ENCODE results near the gene AOPEP.
"Not testable (repeated sequence)": the region's sequence is repeated elsewhere in the genome, so short reads cannot be mapped to it uniquely, and the experiment has no call there.

AOPEP gene

DNA sequence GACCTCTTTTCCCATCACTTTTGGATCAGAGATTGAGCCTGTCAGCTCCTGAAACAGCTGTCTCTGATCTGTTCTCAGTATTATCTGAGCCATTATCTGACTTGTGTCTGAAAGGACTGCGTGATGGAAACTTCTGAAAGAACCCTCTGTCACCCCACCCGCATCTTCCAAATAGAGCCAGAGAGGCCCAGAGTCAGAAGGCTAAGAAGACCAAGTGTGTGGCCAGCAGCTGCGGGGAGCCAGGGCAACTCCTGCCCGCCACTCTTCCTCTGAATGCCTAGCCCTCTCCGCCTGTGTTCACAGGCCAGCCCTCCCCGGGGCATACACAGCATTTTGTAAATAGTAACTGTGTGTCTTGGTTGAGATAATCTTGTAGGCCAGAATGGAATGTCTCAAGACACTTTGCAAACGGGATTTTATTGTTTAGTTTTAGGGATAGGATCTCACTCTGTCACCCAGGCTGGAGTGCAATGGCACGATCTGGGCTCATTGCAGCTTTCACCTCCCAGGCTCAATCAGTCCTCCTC, 92.7 kb downstream of the AOPEP start:
- no peak for DNase-seq

DNA sequence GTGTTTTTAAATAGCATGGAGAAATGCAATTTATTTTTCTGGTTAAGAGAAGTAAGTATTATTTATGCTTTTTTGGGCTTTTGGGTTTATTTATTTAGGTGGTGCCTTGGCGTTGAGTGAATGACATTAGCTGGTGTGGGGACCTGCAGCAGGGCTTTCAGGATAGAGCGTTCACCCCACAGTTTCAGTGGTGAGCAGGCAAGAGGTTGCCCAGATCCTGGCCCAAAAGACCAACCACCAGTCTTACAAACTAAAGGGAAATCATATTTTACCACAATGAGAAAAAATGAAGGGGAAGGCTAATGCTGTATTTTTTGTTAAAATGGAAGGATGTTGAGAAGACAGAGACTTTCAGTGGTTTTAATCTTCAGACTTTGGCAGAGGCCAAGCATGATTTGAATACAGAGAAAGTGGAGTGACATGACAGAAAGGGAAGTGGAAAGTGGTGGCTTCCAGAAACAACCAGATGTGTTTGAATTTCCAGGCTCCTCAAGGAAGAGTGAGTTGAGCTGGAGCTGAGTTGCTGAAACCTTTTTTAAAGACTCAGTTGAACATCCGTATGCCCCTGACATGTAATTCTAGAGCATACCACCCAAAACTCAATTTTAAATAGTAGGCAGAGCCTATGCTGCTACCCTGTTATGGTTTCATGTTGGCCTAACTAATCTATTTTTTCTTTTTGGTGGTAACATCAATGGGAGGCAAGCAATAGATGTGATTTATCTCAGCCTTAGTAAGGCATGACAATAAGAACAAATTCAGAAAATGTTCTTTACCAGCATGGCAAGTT, 94.8 kb downstream of the AOPEP start:
- no peak for DNase-seq

DNA sequence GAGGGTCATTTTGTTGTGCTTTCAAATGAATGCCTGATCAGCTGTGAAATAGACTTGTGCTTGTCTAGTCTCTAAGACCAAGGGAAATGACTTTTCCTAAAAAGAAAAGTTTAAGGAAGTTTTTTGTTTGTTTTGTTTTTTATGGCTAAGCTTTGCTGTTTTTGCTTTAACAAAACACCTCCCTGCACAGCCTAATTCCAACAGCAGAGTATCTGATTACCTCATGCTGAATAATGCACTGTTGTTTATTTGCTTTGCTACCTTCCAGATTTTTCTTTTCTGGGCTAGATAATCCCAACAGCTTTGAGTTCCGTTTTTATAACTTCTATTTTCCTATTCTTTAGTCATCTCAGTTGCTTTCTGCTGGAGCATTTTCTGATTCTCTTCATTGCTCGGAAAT, 95.8 kb downstream of the AOPEP start:
- no peak for DNase-seq

DNA sequence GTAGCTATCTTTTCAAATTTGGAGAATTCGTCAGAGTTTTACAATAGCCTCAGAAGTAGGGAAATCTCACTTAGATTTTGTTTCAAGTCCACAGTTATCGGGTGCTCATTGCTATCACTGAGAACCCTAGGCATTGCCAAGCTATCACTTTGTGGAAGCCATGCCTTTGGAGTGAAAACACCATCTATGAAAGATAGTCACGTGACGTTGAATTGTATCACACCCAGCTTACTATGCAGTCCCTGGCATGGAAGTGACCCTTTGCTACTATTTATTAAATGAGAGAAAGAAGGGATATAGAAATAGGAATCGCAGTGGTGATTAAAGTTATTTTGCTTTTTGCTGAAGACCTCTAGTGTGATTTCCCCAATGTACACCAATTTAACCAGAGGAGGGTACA, 97.2 kb downstream of the AOPEP start:
- no peak for DNase-seq

DNA sequence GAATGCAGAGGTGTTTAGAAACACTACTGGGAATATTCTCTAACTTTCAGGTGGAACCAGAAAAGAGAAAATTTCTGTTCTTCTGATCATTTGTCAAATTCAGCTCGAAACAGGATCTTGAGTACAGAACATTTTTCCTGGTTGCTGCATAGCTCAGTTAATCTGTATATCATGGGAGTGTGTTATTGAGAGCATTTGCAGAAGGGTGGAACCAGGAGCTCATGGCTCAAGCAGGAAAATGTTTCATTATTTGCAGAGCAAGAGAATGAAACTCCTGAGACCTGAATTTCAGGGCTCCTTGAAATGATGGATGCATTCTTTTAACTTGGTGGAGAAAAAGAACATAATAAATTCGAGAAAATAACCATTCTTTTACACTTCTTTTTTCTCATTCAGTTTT, 97.9 kb downstream of the AOPEP start:
- DNase-seq: no peak

DNA sequence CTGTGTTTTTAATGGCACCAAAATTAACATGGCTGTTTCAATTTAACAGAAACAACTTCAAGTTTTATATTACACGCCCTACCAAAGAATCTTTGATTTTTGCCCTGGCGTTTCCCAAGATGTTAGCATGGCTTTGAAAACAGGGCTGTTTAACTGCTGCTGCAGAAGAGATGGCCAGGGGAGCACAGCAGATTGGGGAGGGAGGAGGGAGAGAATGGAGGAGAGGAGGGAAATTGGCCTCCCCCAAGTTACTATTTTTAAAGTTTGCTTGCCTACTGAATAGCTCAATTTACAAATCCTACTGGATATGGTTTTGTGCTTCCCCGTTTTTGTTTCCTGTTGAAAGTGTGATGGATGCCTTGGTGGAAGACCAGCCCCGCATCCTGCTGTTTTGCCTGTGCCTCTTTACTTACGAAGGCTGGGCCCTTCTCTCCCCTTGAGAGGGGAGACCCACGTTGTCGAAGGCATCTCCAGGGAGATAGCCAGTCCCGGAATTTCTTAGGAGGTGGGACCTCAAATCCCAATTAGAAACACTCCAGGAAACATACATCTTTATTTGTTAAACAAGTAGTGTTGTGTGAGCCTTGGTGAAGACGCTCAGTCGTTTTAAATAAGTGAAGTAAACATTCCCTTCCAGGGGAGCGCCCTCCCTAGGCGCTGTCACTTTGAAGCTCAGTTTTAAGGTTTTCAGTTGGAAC, 98.6 kb downstream of the AOPEP start:
- DNase-seq: no peak

DNA sequence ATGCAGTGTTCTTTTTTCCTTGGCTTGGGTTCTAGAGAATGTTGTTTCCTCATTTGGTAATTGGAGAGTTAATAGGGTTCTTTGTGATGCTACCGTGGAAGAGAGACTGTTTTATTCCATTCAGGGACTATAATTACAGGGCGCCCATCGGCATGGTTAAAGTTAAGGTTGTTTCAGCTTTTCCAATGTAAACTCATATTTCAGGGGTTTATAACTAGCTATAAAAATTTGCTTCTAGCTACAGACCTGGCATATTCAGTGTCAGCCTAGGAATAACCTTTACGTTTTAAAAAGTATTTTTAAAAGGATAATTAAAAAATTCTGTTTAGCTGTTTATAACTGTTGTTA, 99.1 kb downstream of the AOPEP start:
- DNase-seq: no peak

DNA sequence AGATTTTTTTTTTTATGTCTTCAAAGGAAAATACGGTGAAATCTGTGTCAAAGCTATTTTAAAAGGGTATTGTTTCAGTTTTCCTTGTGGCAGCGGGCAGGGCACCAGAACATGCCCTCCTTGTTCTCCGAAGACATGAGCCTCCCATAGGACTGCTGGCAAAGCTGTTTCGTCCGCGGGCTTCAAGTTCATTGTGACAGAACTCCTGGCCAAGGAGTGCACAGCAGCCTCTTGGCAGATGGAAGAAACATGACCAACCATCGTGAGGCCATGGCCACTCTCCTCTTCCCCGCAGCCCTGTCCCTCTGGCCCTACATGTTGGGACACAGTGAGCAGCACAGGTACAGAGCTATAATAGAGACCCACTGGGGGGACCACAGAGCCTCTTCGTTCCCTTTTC, 99.5 kb downstream of the AOPEP start:
- no peak for DNase-seq

DNA sequence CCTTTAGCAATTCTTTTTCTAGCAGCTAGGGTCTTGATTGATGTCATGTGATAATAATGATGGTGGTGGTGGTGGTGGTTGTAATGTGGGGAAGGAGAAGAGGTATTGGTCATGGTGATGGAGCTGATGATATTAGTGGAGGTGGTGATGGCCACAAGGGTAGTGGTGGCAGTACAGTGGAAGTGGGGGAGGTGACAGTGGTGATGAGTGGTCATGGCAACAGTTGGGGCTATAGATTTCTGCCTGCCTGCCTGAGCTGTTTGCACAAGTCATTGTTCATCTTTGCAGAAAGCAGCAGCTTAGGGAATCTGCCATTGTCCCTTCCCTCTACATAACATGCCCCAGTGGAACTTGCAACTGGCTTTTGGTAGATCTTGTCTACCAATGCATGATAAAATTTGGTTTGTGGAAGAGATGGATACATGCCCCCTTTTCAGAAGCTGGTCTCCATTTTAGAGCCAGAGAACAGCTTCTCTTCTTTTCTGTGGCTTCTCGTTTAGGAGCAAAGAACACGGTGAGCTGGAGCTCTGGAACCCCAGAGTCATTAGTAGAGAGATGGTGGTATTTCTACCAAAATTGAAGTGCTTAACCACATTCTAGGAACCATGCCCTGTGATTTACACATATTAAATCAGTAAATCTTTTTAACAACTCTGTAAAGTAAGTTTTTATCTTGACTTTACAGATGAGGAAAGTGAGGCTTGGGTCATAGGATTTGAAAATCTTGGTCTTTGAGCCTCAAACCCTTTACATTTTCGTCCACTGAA, 100.3 kb downstream of the AOPEP start:
- peak; percentile 6 for DNase-seq

DNA sequence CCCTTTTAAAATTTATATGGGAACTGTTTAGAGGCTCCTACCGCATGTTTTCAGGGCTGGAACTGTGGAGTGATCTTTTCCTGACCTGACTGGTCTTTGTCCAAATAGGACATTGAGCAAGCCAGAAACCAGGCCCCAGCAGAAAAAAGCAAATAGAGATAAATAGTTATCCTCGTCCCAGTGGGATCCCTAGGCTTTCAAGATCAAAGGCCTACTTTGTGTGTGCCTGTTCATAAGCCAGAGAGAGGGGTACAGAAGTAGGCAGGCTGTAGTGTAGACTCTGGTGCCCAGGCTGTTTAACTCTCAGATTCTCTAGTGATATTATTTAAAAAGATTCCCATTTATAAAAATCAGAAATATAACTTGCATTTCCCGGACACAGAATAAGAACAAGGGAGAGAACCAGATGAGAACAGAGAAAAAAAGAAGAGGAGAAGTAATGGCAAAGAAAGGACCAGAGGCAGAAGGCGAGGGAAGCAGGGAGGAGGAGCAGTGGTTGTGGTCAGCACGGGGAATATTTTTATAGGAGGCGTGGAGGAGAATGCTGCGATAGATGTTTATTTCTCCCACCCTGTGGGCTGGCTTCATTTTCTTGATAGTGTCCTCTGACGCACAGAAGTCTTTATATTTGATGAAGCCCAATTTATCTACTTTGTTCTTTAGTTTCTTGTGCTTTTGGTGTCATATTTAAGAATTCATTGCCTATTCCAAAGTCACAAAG, 101.2 kb downstream of the AOPEP start:
- no peak for DNase-seq

DNA sequence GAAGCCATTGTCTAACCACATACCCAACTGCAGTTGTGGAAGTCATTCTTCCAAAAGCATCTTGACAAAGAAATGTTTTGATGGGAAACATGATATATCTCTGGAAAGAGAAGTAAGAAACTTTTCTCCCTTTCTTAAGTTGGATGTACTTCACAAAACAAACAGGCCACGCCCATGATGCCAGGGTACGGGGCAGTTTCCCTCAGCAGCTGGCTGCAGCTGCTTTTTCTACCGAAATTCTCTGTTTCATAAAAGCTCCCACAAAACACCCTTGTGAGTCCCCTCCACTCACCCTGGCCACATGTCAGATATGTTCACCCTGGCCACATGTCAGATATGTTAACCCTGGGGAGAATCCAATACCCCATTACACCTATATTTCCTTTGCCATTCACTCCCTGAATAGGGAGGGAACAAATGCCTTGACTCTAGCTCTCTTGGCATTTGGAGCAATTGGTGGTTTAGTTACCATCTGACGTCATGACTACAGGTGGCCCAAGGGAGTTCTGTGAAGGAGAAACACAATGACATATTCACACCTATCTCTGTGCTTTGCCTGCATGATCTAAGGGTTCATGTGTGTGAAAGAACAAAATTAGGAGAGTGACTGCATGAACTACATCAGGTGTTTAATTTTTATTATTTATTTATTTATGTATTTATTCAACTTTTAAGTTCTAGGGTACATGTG, 103.0 kb downstream of the AOPEP start:
- DNase-seq: no peak

DNA sequence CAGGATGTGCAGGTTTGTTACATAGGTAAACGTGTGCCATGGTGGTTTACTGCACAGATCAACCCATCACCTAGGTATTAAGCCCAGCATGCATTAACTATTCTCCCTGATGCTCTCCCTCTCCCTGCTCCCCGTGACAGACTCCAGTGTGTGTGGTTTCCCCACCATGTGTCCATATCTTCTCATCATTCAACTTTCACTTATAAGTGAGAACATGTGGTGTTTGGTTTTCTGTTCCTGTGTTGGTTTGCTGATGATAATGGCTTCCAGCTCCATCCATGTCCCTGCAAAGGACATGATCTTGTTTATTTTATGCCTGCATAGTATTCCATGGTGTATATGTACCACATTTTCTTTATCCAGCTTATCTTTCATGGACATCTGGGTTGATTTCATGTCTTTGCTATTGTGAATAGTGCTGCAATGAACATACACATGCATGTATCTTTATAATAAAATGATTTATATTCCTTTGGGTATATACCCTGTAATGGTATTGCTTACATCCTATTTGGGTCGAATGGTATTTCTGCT, 103.6 kb downstream of the AOPEP start:
- DNase-seq: not testable (repeated sequence)

DNA sequence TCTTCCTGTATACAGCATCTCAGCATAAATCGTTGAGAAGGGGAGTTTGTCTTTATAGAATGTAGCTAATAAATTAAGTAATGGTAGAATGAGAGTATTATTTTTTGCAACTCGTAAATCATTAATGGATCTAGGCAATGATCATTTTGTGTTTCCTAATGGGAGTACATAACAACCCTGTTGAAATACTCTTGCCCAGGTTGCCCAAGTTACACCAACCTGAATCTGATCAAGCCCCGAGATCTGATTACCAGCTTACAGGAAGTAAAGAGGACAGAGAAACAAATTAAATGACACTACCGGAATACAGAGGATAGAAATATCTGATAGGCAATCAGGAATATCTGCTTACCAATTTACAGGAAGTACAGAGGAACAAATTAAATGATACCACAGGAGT, 107.3 kb downstream of the AOPEP start:
- no peak for DNase-seq

DNA sequence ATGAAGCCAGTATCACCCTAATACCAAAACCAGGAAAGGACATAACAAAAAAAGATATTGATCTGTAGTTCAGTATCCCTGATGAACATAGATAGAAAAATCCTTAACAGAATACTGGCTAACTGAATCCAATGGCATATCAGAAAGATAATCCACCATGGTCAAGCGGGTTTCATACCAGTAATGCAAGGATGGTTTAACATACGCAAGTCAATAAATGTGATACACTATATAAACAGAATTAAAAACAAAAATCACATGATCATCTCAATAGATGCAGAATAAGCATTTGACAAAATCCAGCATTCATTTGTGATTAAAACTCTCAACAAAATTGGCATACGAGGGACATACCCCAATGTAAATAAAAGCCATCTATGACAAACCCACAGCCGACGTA, 110.9 kb downstream of the AOPEP start:
- no peak for DNase-seq

DNA sequence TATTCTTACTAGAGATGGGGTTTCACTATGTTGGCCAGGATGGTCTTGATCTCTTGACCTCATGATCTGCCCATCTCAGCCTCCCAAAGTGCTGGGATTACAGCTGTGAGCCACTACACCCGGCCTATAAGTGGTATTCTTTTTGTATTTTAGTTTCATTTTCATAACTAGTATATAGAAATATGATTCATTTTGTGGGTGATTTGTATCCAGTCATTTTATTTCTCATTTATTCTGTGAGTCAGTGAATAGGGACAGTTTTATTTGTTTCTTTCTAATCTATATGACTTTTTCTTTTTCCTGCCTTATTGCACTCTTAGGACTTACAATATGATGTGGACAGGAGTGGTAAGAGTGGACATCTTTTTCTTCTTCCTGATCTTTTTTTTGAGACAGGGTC, 112.9 kb downstream of the AOPEP start:
- no peak for DNase-seq

DNA sequence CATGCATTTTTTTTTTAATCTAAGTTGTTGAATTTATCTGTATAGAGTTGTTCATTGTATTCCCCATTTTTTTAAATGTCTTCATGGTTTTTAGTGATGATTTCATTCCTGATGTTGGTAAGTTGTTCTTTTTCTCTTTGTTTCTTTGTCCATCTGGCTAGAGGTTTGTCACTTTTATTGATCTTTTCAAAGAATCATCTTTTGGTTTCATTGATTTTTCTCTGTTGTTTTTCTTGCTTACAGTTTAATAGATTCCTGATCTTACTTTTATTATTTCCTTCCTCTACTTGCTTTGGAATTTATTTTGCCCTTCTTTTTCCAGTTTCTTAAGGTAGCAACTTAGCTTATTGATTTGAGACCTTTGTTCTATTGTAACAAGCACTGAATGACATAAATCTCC, 114.2 kb downstream of the AOPEP start:
- DNase-seq: no peak

DNA sequence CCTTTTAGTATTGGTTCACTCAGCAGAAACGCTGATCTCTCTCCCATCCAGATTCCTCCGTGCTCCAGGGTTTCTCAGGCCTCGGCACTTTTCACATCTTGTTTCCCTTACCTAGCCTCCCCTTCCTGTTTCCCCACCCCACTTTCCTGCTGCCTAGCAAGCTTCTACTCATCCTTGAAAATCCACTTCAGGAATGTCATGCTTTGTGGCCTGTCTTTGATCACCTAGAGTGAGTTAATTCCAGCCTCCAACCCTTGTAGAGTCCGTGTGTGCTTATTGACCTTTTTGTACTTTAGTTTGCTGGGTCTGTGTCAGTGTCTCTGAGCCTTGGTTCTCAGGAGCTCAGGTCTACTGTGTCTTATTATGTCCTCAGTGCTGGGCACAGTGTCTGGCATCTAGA, 116.6 kb downstream of the AOPEP start:
- DNase-seq: no peak

DNA sequence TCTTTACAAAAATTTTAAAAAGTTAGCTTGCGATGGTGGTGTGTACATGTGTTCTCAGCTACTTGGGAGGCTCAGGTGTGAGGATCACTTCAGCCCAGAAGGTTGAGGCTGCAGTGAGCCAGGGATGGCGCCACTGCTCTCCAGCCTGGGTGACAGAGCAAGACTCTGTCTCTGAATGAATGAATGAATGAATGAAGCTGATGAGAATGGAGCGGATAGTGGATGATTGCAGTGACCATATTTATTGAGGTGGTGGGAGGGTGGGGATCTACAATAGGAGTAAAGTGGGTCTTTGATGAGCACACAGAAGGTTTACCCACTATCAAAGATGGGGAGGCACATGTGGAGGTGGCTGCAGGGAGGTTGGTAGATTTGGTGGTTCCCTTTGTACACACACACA, 120.2 kb downstream of the AOPEP start:
- DNase-seq: no peak

DNA sequence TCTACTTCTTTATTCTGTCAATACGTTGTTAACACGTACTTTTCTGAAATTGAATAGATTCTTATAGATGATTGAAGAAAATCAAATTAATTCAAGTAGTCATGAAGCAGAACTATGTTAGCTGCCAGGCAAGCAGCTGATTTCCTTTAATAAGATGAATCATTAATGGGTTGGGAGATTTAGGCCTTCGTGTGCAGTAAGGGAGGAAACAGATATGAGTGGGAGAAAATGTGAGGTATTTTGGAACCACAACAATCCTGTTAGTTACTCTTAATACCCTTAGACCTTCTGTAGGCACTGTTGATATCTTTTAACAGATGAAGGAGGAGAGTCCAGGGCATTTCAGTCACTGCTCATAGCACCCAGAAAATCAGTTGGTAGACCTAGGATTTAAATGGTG, 121.0 kb downstream of the AOPEP start:
- no peak for DNase-seq

DNA sequence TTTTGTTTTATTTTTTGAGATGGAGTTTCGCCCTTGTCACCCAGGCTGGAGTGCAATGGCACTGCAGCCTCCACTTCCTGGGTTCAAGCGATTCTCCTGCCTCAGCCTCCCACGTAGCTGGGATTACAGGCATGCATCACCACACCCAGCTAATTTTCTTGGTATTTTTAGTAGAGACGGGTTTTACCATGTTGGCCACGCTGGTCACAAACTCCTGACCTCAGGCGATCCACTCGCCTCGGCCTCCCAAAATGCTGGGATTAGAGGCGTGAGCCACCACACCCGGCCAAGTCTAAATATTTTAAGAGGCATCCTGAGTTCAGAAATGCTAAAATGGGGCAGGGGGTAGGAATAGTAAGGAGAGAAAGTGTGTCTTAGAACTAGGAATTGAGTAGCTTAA, 122.3 kb downstream of the AOPEP start:
- DNase-seq: not testable (repeated sequence)

DNA sequence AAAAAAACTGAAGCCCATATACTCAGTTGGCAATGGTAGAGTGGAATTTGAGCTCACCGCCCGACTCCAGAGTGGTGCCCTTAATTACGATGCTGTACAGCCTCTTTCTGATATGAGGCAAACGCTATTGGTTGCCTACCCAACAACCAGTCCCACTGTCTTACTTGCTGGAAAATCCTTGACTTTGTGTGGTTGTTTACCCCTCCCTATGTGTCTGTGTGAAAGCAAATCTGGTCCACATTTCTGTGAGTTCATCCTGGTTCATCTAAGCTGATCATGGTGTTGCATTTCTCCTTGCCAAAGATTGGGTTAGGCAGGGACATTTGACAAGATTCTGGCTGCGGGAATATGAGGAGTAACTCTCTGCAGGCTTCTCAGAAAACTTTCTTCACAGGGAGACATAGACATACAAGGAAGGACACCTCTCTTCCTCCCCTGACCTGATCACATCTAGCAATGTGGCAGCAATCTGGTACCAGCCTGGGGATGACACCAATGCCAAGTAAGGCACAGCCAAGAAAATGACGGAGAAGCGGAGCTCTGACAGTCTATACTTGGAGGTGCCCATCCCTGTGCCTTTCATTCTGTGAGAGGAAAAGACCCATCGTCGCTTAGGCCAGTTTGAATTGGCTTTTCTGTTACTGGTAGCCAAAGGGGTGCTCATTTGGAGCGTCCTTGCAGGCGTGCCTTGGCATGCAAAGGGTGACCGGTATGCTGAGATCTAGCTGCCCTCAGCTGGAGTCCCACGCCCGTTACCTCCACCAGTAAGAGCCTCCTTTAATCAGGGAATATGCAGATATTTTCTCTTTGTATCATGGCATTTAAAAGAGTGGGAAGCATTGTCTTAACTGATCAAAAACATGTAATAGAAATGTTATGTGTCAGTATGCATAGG, 124.3 kb downstream of the AOPEP start:
- no peak for DNase-seq
